Suppressor macrophage treated with lipopolysaccharide for 1 hour (primary cell): ENCODE data around the gene SYCP2.

Experiments
- DNase-seq, 3 donors: peaks; one replicate each; pipeline ENCODE4 v3.0.0-alpha.2; 2020 to 2022

Gene SYCP2

DNA sequence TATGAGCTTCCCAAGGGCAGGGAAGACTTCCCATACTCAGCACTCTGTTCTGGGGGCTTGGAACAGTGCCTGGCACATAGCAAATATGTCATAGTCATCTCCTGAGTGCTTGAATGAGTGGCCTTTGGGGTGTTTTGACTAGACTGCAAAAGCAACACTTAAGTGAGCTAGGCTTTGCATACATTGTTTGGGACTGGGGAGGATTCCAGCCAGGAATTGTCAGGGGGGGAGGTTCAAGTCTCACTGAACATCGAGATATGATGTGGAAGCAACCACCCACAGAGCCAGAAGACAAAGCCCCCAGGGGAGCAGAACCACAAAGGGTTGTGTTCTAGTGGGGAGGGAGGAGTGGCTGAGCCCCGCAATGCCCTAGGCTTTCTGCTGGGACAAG is 98.4 kb downstream of the SYCP2 start:
- DNase-seq = no peak

DNA sequence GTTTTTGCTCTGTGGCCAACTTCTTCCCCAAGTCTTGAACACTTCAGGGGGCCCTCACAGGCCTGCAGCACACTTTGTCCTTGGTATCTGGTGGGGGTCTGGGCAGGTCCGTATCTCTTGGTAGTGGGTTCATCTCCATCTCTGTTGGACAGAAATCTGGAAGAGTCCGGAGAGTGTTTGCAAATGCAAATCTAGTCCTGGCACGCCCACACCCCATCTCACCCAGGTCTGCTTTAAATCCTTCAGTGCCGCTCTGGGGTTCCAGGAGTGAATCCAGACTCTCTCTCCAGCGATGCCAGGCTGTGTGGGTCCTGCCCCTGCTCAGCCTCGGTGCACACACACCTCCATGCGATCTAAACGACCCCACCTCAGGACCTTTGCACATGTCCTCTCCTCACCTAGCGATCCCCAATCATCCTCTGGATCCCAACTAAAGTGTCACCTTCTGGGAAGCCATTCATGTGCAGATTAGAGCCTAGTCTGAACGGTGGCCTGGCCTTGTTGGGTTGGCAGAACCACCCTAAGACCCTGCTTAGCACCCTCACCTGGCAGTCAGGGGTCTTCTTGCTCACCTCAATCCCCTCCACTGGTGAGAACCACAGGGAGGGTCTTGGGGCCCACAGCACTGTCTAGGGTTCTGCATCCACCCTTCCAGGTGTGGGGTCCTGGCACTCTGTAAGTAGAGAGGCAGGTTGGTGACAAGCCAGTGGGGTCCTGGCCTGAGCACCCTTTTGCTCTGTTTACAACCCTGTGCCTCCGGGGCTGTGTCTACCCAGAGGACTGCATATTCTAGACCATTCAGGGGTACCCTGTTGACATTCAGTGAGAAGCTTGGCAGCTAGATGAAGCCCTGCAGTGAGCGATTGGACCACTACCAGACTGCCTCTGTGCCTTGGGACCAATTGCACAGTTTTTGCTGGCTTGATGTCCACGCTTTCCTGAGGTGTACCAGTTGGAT is 100.8 kb downstream of the SYCP2 start:
- DNase-seq = no peak

DNA sequence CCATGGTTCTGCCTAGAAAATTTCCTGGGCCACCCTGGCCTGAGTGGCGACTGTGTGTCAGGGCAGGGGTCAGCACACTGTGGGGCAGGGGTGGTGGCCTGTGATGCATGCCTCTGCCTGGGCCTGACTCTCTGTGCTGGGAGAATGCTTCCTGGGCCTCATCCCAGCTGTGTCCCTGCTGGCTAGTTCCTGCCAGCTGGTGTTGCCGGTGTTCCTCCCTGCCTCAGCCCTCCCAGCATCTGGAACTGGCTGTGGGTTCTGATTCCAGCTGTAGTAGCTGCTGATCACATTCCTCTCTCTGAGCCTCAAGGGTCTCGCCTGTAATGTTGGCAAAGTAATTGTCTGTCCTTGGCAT is 101.5 kb downstream of the SYCP2 start:
- no peak for DNase-seq

DNA sequence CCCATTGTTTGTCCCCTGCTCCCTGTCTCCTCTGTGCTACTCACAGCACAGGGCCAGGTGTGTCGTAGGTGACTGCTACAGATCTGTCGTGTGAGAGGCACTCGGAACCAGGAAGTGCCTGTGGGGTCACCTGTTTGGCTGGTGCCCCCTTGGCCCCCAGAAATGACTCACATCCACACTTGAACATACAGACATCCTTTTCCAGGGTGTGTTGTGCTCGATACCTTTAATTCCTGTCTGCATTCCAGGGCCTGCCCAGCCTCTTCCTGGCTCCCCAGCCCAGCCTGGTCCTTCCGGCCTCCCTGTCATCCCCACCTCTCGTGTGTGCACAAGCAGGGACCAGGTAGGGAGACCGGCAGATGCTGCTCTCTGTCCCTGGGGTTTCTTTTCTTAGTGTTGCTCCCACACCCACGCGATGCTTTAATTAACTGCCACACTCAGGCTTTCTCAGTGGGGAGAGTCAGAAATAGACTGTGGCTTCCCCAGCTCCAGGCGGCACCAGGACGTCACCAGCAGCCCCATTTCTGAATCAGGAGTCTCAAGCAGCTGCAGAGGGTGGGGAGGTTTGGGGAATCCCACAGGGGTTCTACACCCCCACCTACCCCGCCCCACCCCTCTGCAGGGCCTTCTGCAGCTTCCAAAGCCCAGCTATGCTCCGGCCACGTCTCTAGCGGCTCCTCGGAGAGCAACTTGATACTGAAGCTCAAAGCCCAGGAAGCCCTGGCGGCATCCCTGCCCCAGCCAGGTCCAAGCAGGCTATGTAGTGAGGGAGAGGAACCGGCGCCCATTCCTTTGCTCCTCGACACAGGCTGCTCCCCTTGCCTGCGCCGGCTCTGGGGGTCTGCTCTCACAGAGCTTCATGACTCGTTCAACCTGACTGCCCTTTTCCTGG is 102.2 kb downstream of the SYCP2 start:
- no peak for DNase-seq

DNA sequence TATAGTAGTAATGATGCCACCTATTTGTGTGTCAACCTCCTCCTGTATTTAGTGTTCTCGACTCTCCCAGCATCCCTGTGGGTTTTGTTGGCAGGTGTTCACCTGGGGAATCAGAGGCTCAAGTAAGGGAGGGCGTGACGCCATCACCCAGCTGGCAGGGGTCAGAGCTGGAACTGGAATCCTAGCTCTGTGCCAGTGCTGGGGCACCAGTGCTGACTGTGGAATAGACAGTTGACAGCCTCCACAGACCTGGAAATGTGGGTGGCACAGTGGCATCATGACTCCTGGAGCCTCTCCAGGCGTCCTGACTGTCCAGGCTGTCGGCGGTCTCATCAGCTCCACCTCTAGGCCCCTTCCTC is 102.8 kb downstream of the SYCP2 start:
- no peak for DNase-seq

DNA sequence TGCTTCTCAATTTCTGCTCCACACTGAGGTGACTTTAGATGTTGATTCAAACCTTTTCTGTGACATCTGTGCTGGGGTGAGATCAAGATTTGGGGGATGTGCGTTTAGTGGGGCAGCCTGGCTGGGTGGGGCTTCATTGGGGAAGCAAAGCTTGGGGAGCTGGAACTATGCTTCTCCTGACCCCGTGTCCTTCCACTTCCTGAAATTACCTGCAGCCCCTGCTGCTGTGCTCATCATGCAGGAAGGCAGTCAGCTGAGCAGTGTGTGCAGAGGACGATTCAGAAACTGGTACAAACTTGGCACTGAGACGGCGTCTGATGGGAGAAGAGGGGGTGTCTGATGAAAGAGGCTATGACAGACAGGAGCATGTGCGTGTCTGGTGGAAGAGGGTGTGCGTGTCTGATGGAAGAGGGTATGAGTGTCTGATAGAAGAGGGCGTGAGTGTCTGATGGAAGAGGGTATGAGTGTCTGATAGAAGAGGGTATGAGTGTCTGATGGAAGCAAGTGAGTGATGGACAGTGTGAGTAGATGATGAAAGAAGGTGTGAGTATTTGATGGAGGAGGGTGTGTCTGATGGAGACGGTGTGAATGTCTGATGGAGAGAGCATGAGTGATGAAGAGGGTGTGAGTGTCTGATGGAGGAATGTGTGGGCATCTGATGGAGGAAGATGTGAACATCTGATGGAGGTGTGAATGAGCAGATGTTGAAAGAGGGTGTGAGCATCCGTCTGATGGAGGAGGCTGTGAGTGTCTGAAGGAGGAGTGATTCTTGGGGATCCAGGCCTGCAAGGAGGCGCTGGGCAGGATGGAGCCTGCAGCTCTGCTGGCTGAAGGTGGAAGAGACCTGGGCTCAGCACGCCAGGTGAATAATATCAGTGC is 103.4 kb downstream of the SYCP2 start:
- no peak for DNase-seq

DNA sequence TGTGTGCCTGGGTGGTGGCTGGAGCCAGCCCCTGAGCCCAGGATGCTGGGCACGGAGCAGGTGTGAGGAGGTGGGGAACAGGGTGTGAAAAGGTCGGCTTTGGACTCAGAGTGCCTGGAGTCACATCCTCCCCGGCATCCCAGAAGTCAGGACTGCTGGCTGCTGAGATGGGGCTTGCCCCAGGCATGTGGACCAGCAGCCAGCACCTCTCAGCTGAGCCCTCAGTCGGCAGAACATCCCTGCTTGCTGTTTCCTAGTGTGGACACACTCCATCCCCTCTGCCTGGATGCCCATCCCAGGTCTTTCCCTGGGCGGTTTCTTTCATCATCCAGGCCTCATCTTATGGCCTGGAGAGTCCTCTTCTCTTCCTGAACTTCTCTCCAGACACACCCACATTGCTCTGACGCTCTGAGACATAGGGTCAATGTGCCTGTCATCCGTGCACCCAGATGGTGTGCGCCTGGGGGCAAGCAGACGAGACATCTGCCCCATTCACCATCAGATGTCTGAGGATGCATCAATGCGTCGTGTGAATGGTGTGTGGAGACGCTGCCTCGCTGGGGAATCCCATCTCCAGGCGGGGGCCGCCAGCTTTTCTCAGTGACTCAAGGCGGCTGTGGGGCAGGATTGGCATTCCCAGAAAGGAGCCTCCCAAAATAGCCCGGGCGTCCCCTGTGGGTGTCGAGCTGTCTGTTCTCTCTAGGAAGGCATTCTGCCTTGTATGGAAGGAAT is 104.2 kb downstream of the SYCP2 start:
- DNase-seq = peak in 1 of 3 donors; percentile 8

DNA sequence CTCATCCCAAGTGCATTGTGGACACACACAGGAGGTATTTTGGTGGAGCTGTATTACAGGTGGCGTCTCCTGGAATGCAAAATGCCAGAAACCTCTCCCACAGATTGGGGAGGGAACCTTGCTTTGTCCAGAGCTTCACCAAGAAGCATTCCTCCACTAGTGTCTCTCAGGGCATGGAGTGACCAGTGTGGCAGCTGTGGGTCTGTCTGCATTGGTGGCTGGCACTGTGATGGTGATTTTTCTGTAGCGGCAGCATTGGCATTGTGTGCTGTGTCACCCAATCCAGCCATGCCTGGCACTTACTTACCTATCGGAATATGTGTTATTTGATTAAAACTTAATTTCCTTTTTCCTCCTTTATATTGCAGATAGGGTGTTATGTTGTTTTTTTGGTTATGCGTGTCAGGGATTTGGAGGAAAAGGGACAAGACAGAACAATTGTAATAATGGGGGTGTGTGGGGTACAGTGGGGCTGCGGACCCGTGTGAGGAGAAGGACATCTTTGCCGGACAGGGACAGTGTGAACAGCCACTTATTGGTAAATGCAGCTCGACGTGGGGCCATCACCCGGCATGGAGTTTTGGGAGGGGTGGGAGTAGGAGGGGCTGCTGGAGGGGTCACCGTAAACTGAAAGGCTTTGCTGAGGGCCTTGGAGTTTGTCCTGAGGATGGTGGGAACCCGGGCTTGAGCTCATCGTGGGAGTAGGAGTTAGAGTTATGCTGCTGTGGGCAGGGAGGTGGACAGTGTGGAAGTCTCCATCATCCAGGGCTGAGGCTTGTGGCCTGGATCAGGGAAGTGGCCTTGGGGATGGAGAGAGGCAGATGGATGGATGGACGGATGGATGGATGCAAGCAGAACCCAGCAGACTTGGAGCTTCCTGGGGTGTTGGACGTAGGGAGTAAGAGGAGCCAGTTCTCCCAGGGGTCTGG is 105.0 kb downstream of the SYCP2 start:
- DNase-seq = no peak

DNA sequence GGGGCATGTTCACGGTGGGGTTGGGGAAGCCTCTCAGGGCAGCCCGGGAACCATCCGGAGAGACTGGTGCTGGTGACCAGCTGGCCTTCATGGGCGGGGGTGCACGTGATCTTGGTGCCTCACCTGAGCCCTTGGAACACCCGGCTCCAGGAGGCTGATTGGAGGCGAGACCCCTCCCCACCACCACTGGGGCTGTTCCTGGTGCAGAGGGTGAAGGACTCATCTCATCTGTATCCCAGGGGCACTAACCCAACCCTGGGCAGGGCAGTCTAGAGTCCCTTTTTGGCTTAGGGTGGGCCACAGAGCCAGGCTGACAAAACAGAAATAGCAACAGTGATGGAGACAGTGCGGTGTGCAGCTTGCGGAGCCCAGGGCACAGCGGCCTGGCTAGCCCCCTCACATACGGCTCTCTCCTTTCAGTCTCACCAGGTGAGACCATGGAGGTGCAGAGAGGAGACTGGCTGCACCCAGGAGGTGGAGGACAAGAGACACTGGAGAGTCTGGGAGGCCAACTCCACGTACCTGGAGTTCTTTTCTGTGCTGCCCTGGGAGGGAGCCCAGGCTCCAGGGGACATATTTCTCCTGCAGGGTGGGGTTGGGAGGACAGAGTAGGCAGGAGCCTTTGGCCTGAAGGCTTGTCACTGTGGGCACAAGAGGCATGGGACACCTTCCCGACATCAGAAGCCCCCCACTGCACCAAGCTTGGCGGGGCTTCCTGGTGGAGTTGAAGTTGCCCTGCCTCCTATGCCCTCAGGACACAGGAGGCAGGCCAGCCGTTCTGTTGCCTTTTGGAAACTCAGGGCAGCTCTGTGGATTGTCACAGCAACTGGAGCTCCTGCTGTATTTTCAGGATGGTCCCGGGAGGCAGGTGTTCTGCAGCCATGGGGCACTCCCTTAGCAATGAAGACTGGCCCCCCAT is 106.0 kb downstream of the SYCP2 start:
- DNase-seq = no peak

DNA sequence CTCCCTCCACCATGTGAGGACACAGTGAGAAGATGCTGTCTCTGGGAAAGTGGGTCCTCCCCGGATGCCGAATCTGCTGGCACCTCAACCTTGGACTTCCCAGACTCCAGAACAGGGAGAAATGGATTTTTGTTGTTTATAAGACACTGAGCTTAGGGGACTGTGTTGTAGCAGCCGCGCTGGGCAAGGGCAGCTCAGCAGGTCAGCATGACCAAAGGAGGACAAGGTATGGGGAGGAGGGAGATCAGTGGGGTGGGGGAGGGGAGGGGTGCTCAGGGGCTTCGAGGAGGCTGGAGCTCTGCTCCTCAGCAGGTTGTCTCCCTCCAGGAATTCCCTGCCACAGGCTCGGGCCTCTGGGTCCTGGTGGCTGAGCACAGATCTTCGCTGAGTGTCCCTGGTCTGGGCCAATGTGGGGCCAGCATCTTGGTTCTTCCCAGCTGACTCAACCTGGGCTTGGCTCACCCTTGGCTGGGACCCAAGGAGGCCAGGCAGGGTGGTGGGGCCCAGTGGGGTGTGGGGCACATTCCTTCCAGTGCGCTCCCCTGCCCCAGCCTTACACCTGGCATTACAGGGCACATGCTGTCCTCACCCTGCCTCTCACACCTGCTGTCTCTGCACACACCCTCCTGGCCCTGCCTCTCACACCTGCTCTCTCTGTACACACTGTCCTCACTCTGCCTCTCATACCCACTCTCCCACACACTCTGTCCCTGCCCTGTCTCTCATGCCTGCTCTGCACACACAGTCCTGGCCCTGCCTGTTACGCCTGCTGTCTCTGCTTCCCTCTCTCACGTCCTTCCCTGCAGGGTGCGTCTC is 107.3 kb downstream of the SYCP2 start:
- DNase-seq = no peak

DNA sequence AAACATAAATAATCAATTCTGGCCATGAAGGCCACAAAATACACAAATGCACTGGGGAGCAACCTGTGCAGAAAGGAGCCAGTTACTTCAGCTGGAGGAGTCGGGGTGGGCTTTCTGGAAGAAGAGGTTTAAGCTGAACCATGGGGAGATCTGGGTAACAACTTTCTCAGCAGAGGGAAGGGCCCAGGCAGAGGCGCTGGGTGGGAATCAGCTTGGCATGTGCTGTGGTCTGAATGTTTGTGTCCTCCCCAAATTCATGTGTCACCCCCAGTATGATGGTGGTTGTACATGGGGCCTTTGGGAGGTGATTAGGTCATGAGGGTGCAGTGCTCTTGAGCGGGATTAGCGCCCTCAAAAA is 107.9 kb downstream of the SYCP2 start:
- DNase-seq = no peak

DNA sequence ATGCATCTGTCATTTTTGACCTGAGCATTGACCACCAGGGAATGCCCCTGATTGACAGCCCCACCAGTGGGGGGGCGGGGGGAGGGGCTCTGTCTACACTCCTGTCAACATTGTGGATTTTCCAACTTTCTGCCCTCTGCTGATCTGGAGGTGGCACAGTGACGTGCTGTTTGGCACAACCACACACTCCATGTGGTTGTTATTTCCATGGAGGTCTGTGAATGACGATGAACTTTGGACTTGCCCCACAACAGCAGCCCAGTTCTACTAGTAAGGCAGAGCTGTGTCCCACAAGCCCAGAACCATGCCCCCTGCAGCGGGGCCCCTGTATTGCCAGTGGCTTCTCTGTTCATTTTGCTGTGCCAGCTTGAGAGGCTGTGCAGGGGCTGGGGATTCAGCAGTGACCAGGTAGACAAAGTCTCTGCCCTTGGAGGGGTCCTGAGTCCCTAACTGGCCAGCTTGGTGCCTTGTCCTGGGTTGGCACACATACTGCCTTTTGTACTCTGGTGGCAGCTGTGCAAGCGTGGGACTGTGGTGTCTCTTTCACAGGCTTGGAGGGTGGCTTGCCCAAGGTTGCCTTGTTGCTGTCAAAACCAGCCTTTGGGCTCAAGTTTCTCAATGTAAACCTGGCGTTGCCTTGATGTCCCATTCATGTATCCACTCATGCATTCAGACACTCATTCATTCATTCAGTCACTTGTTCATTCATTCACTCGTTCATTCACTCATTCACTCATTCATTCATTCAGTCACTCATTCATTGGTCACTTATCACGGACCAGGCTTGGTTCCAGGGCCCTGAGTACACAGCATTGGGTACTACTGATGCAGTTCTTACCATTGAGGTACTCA is 108.5 kb downstream of the SYCP2 start:
- peak in 1 of 3 donors; percentile 4 for DNase-seq

DNA sequence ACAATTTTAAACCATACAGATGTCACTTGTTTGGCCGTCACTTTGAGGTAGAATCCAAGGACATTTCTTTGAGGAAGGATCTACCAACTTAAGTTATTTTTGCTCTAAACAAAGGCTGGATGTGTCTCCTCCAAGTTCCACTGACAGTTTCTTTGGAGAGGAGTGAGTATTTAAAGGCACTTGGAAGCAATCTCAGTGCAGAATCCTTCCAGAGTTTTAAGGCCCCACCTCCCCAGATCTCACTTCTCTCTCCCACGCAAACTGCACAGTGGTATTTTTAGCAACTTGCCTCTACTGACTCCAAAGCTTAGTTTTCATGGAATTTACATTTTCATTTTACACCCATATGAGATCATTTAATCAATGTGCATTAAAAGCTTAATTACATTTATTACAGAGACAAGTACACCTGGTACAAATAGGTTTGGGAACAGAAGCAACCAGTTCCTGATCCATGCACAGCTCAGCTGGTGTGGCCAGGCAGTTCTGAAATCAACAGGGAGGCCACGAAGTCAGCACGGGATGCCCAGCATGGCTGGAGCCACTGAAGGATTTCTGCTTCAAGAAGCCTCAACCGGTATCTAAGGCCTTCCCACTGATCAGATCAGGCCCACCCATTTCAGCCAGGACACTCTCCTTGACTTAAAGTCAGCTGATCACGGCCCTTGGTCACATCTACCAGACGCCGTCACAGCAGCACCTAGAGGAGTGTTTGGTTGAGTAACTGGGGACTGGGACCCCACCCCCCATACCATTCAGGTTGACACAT is 109.8 kb downstream of the SYCP2 start:
- DNase-seq = no peak

DNA sequence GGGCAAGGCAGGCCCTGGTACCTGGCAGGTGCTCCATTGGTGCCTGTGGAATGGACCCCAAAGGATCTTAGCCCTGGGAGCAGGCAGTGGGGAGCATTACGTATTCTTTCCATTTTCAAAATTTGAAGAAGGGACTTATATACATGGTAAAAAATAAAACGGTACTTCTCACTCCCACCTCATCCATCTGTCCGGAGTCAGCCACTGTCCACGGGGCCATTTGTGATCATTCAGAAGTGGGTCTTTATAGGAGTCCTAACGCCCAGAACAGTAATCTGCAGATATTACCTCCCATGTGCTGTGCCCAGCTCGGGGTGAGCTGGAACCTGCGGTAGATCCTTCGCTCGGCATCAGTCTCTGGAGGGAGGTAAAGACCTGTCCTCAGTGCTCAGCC is 110.4 kb downstream of the SYCP2 start:
- DNase-seq = no peak

DNA sequence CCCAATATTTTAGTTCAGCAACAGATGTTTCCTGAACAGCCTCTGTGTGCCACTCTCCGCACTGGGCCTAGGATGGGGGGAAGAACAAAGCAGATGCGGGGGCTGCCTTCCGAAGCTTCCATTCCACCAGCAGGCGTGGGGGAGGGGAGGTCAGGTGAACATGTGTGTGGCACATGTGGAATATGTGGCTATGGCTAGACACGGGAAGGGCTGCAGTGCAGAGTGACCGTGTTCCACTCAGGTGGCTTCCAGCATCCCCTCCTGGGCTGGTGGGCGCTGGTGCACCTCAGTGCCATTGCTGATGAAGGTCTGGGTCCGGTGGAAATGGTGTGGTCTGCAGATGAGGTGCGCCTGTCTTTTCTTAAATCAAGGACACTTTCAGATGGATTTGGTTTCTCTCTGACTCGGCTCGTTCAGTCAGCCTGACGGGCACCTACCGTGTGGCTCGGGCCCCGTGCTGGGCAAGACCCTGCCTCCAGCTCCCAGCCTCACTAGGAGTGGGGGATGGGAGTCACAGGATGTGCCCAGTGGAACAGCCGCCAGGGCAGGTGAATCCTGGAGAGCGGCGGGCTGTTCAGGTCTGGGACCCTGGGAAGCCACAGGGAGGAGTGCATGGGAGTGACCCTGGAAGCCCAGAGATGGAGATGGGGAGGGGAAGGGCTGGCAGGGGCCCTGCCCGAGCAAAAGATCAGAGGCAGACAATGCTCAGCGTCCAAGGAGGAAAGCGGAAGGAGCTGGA is 111.0 kb downstream of the SYCP2 start:
- no peak for DNase-seq

DNA sequence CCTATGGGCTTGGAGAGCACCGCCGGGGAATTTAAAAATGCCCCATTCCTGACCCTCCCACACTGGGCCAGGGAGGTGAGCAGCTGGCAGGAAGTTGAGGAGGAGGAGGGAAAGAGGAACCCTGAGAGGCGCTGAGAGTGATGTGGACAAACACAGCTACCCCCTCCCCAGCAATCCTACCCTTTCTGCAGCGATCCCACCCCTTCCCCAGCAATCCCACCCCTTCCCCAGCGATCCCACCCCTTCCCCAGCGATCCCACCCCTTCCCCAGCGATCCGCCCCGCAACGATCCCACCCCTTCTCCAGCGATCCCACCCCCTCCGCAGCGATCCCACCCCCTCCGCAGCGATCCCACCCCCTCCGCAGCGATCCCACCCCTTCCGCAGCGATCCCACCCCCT is 111.6 kb downstream of the SYCP2 start:
- DNase-seq = no peak

DNA sequence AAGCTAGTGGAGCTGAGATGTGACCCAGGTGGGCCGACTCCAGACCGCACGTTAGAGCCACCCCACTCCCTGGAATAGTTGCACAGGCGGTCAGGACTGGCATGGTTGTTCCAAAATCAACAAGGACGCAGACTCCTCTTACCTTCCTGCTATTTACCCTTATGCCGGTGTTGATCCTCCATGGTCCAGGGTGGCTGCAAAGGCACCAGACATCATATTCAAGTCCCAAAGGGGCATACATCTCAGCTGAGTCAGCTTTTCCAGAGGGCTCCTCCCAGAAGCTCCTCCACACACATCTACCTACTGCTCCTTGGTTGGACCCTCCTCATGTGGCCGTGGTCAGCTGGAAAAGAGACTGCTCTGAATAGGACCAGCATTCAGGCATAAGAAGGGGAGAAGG is 112.2 kb downstream of the SYCP2 start:
- no peak for DNase-seq
